HEK293T (cell line): Measurements from ENCODE around the gene SKIC8.

ENCODE experiments used
- CTCF ChIA-PET: fragments of 350-600 bp; formaldehyde crosslinking; extraction: SDS; loops from one replicate; lab custom pipeline; 2021; ENCODE audit warnings: antibody characterized with exemption, inconsistent platforms; lab: Yijun Ruan, JAX
- POLR2A ChIA-PET: fragments of 350-600 bp; formaldehyde crosslinking; extraction: SDS; loops from one replicate; lab custom pipeline; 2020; ENCODE audit warnings: antibody characterized with exemption, inconsistent platforms; lab: Yijun Ruan, JAX
- DNase-seq: peaks from one replicate; pipeline ENCODE4 v3.0.0; 2012; ENCODE audit warnings: mixed read lengths; ENCODE audit errors: extremely low spot score
- ARNT ChIP-seq: fragments of 450-650 bp; IDR thresholded peaks from 2 replicates; pipeline ENCODE4 v1.6.1; 2017; ENCODE audit warnings: mild to moderate bottlenecking
- BHLHE40 ChIP-seq: fragments of 450-650 bp; IDR thresholded peaks from 2 replicates; pipeline ENCODE4 v1.6.1; 2016; ENCODE audit warnings: mild to moderate bottlenecking, moderate library complexity, borderline replicate concordance
- CTBP1 ChIP-seq: fragments of 450-650 bp; IDR thresholded peaks from 2 replicates; pipeline ENCODE4 v1.6.1; 2016; ENCODE audit warnings: borderline replicate concordance
- ELF4 ChIP-seq: fragments of 450-650 bp; IDR thresholded peaks from 2 replicates; pipeline ENCODE4 v1.6.1; 2017; ENCODE audit warnings: antibody characterized with exemption
- FOXA1 ChIP-seq: fragments of 450-650 bp; IDR thresholded peaks from 2 replicates; pipeline ENCODE4 v1.6.1; 2016; ENCODE audit warnings: mild to moderate bottlenecking
- FOXK2 ChIP-seq: fragments of 450-650 bp; IDR thresholded peaks from 2 replicates; pipeline ENCODE4 v1.6.1; 2016; ENCODE audit warnings: mild to moderate bottlenecking
- FOXM1 ChIP-seq: fragments of 450-650 bp; IDR thresholded peaks from 2 replicates; pipeline ENCODE4 v1.6.1; 2017; ENCODE audit warnings: mild to moderate bottlenecking, borderline replicate concordance
- HDGF ChIP-seq: fragments of 450-650 bp; IDR thresholded peaks from 2 replicates; pipeline ENCODE4 v1.6.1; 2017; ENCODE audit warnings: antibody characterized with exemption, borderline replicate concordance
- L3MBTL2 ChIP-seq: fragments of 450-650 bp; conservative IDR thresholded peaks from 2 replicates; pipeline ENCODE4 v1.6.1; 2016; ENCODE audit warnings: mild to moderate bottlenecking
- LEF1 ChIP-seq: fragments of 450-650 bp; IDR thresholded peaks from 2 replicates; pipeline ENCODE4 v1.6.1; 2017; ENCODE audit warnings: mild to moderate bottlenecking, borderline replicate concordance
- NFRKB ChIP-seq: fragments of 450-650 bp; IDR thresholded peaks from 2 replicates; pipeline ENCODE4 v1.6.1; 2016; ENCODE audit warnings: mild to moderate bottlenecking, moderate library complexity
- PKNOX1 ChIP-seq: fragments of 450-650 bp; IDR thresholded peaks from 2 replicates; pipeline ENCODE4 v1.6.1; 2016
- SP1 ChIP-seq: fragments of 450-650 bp; IDR thresholded peaks from 2 replicates; pipeline ENCODE4 v1.6.1; 2017
- SUZ12 ChIP-seq: fragments of 450-650 bp; IDR thresholded peaks from 2 replicates; pipeline ENCODE4 v1.6.1; 2016; ENCODE audit warnings: mild to moderate bottlenecking
- TARDBP ChIP-seq: fragments of 450-650 bp; IDR thresholded peaks from 2 replicates; pipeline ENCODE4 v1.6.1; 2016
- ZNF384 ChIP-seq: fragments of 450-650 bp; IDR thresholded peaks from 2 replicates; pipeline ENCODE4 v1.6.1; 2016

Gene SKIC8

GRCh38 chr15:78340231-78341056 is 41.0 kb upstream of the SKIC8 start, which contains the start of gene CRABP1:
Gene CRABP1 (plus strand): TSS chr15:78340353. CDS start chr15:78340429, 76 bp downstream.
- POLR2A ChIA-PET, result no interaction called here
- CTCF ChIA-PET, result no interaction called here
- no peak for TF ChIP-seq FOXA1
- no peak for TF ChIP-seq CTBP1
- TF ChIP-seq FOXM1, result no peak
- TF ChIP-seq L3MBTL2, result no peak
- no peak for DNase-seq

- TF ChIP-seq ELF4 (no peak), HDGF (no peak), NFRKB (no peak), CTBP1 (no peak), FOXM1 (no peak), FOXA1 (no peak), FOXK2 (no peak), BHLHE40 (no peak)
- CTCF ChIA-PET, result no interaction called here
- POLR2A ChIA-PET, result interaction anchor here (1.0 kb wide), 1 partner anchor 99 kb away, joined by 3 read pairs; the partner anchor contains the start of gene IREB2
- no peak for DNase-seq
Observed at GRCh38 chr15:78339559-78339958, 40.1 kb upstream of the SKIC8 start.

GRCh38 chr15:78338781-78339180 is 39.4 kb upstream of the SKIC8 start:
- no peak for TF ChIP-seq FOXM1
- no peak for TF ChIP-seq TARDBP
- no peak for TF ChIP-seq ARNT
- no peak for TF ChIP-seq BHLHE40
- DNase-seq, result no peak
- POLR2A ChIA-PET, result interaction anchor here (1.0 kb wide), 1 partner anchor 99 kb away, joined by 3 read pairs; the partner anchor contains the start of gene IREB2
- CTCF ChIA-PET, result no interaction called here

GRCh38 chr15:78335985-78336384 is 36.6 kb upstream of the SKIC8 start:
- ChIA-PET CTCF (no interaction called here), POLR2A (no interaction called here)
- no peak for DNase-seq
- TF ChIP-seq FOXK2, result no peak
- no peak for TF ChIP-seq HDGF
- no peak for TF ChIP-seq ELF4
- TF ChIP-seq BHLHE40, result no peak
- no peak for TF ChIP-seq ARNT
- TF ChIP-seq SUZ12, result no peak
- TF ChIP-seq FOXA1, result no peak
- no peak for TF ChIP-seq LEF1
- no peak for TF ChIP-seq FOXM1
- TF ChIP-seq PKNOX1, result no peak
- no peak for TF ChIP-seq NFRKB

- no peak for DNase-seq
- ChIA-PET CTCF (no interaction called here), POLR2A (no interaction called here)
- TF ChIP-seq CTBP1, result no peak
- no peak for TF ChIP-seq NFRKB
- TF ChIP-seq HDGF, result no peak
- TF ChIP-seq FOXK2, result no peak
- no peak for TF ChIP-seq ZNF384
- TF ChIP-seq BHLHE40, result no peak
- no peak for TF ChIP-seq LEF1
- no peak for TF ChIP-seq FOXA1
Observed at GRCh38 chr15:78334845-78335244, 35.4 kb upstream of the SKIC8 start.

- no peak for DNase-seq
- ChIA-PET CTCF (interaction anchor here (1.3 kb wide), 1 partner anchor 93 kb away, joined by 4 read pairs; no protein-coding TSS in a partner anchor), POLR2A (interaction anchor here (1.1 kb wide), 1 partner anchor 30 kb away, joined by 6 read pairs; the partner anchor contains the start of gene SKIC8)
- TF ChIP-seq HDGF (no peak), NFRKB (no peak), PKNOX1 (no peak), LEF1 (no peak), FOXM1 (no peak), ELF4 (no peak), ZNF384 (no peak), SP1 (no peak), TARDBP (no peak), BHLHE40 (no peak)
Observed at GRCh38 chr15:78329625-78330024, 30.2 kb upstream of the SKIC8 start.

GRCh38 chr15:78327466-78327865 is 28.1 kb upstream of the SKIC8 start:
- DNase-seq, result no peak
- ChIA-PET CTCF (interaction anchor here (0.6 kb wide), 1 partner anchor 10 kb away, joined by 3 read pairs; no protein-coding TSS in a partner anchor), POLR2A (interaction anchor here (2.7 kb wide), 1 partner anchor 110 kb away, joined by 6 read pairs; the partner anchor contains the start of gene IREB2)
- TF ChIP-seq SUZ12, result no peak
- TF ChIP-seq BHLHE40, result no peak
- TF ChIP-seq ELF4, result no peak
- no peak for TF ChIP-seq FOXK2
- no peak for TF ChIP-seq L3MBTL2
- TF ChIP-seq TARDBP, result no peak
- no peak for TF ChIP-seq ZNF384
- no peak for TF ChIP-seq ARNT
- no peak for TF ChIP-seq NFRKB
- TF ChIP-seq FOXM1, result no peak
- no peak for TF ChIP-seq LEF1
- TF ChIP-seq SP1, result no peak
- no peak for TF ChIP-seq PKNOX1
- no peak for TF ChIP-seq CTBP1
- TF ChIP-seq HDGF, result no peak
- TF ChIP-seq FOXA1, result no peak
